Erythroblast (primary cell): ENCODE data around the gene RBP7.
"Not testable (repeated sequence)": the region's sequence is repeated elsewhere in the genome, so short reads cannot be mapped to it uniquely, and the experiment has no call there.

Experiments used
- DNase-seq, 2 experiments: peaks; one replicate each; lab custom pipeline; 2025; lab: John Stamatoyannopoulos, UW
- GATA1 ChIP-seq: IDR thresholded peaks from 2 replicates; pipeline ENCODE4 v1.6.1; 2011; ENCODE audit warnings: low read depth, mild to moderate bottlenecking, control low read depth, low read length, moderate library complexity
- POLR2A ChIP-seq: IDR thresholded peaks from 2 replicates; pipeline ENCODE4 v1.6.1; 2011; ENCODE audit warnings: mild to moderate bottlenecking, low read length

Gene RBP7

GRCh38 chr1:10020086-10020485 is 23.1 kb downstream of the RBP7 start:
- no peak for DNase-seq
- no peak for TF ChIP-seq GATA1
- no peak for TF ChIP-seq POLR2A

DNA sequence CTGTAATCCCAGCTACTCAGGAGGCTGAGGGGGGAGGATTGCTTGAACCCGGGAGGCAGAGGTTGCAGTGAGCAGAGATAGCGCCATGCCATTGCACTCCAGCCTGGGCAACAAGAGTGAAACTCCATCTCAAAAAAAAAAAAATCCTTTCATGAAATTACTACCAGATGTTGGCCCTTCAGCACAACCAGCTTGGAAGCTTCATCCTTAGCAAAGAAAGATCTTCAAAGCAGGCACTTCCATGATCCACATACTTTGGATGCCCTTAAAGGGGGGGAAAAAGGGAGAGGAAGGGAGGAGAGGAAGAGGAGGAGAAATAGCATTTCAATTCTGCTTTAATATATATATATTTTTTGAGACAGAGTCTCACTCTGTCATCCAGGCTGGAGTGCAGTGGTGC is 23.6 kb downstream of the RBP7 start:
- DNase-seq: not testable (repeated sequence)

DNA sequence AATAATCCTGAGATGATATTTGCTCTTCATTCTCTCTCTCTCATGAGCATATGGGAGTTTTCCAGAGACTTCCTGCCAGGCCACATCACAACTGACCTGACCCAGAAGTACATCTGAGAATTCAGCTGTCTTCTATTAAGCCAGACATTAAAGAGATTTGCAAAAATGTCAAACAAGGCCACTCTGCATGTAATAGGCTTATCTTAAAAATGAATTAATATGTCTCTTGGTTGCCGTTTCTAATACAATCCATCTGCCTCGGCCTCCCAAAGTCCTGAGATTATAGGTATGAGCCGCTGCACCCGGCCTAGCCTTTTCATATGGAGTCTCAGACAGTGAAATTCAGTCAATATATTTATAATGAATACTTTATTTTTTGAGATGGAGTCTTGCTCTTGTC is 25.0 kb downstream of the RBP7 start:
- not testable (repeated sequence) for DNase-seq

DNA sequence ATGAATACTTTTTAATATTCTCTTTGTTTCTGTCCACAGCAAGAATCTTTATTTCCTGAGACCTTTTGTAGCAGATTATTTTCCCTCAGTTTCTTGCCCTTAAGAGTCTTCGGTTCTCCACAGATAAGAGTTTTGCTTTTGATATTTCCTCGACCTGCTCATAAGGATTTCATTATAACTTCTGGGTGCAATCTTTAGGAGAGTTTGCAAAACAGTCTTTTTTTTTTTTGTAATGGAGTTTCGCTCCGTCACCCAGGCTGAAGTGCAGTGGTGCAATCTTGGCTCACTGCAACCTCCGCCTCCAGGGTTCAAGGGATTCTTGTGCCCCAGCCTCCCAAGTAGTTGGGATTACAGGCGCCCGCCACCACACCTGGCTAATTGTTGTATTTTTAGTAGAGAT is 25.6 kb downstream of the RBP7 start:
- TF ChIP-seq POLR2A: no peak
- no peak for TF ChIP-seq GATA1
- no peak for DNase-seq

- TF ChIP-seq GATA1: no peak
- no peak for TF ChIP-seq POLR2A
- DNase-seq: no peak
Measured at GRCh38 chr1:10025354-10025753, 28.3 kb downstream of the RBP7 start.

DNA sequence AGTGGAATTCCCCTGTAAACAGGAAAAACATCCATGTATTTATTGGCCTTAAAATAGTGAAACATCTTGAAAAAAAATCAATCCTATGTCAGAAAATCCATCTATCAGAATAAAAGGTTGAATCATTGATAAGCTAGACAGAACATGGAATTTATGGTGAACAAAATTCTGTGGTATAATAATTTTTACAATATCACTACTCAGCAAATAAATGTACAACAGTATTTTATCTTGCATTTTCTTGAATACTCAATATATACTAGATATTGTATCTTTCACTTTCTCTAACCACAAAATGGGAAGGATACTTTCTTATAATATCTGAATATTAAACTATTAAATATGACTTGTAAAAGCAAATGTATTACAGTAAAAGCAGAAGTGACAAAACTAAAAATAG is 30.0 kb downstream of the RBP7 start:
- DNase-seq: no peak
- TF ChIP-seq POLR2A (no peak), GATA1 (no peak)

GRCh38 chr1:10028956-10029500 is 32.0 kb downstream of the RBP7 start:
- not testable (repeated sequence) for DNase-seq

DNA sequence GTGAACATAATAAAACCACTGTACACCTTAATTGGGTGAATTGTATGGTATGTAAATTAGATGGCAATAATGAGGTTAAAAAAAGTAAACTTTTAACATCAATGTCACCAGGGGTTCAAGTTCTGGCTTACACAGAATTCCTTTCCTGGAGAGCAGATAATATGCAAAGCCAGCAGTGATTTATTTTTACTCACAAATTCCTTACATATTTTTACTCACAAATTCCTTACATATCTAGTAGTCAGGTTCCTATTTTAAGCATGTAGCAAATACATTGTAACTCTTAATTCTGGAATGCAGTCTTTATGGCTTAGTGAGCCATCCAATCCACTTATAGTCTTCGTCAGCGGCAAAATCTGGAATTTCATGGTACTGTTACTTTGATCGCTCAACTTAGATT is 34.4 kb downstream of the RBP7 start:
- TF ChIP-seq GATA1 (no peak), POLR2A (no peak)
- no peak for DNase-seq

GRCh38 chr1:10032590-10033358 is 35.7 kb downstream of the RBP7 start, which contains the start of gene UBE4B:
Gene UBE4B (plus strand): TSS chr1:10032958. CDS start chr1:10033671, 713 bp downstream.
- peak; percentile 98 to 100 for DNase-seq
- TF ChIP-seq POLR2A (peak; percentile 67), GATA1 (no peak)

- no peak for TF ChIP-seq GATA1
- TF ChIP-seq POLR2A: peak; percentile 41
- DNase-seq: peak; percentile 77 to 85
Measured at GRCh38 chr1:10033359-10033845, 36.4 kb downstream of the RBP7 start.

DNA sequence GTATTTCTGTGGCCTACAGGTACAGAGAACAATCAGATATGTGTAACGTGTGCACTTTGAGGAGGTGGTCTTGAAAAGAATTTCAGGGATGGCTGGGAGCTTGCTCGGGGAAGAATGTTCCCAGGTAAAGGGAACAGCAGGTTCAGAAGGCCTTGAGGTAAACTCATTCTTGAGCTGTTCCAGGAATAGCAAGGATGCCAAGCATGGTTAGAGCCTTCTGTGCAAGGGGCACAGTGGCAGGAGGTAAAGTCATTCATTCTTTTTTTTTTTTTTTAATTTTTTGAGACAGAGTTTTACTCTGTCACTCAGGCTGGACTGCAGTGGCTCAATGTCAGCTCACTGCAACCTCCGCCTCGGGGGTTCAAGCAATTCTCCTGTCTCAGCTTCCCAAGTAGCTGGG is 45.7 kb downstream of the RBP7 start:
- no peak for DNase-seq
- no peak for TF ChIP-seq GATA1
- TF ChIP-seq POLR2A: no peak

- no peak for TF ChIP-seq GATA1
- no peak for TF ChIP-seq POLR2A
- DNase-seq: peak; percentile 70 to 72
Measured at GRCh38 chr1:10045480-10046355, 48.7 kb downstream of the RBP7 start.

GRCh38 chr1:10046356-10047085 is 49.5 kb downstream of the RBP7 start:
- TF ChIP-seq GATA1 (no peak), POLR2A (no peak)
- no peak for DNase-seq
